SU-DHL-6 (cell line): ENCODE results near the gene YPEL3.

Source experiments
- CTCF ChIP-seq: fragments of 200-600 bp; sonication (generic); IDR thresholded peaks from one replicate; pipeline ENCODE4 v1.5.1; 2017; ENCODE audit warnings: antibody characterized with exemption, mild to moderate bottlenecking, low read length, moderate library complexity; ENCODE audit not compliant: insufficient read depth, poor library complexity, severe bottlenecking
- EZH2phosphoT487 ChIP-seq: fragments of 200-600 bp; sonication (generic), shearing (Covaris generic); conservative IDR thresholded peaks from 2 replicates; pipeline ENCODE4 v1.6.1; 2018; ENCODE audit warnings: mild to moderate bottlenecking, antibody characterized with exemption, low read length, moderate library complexity, mixed read lengths

GRCh38 chr16:30079480-30079879 is 16.5 kb downstream of the YPEL3 start:
- TF ChIP-seq CTCF (no peak), EZH2phosphoT487 (no peak)
